Stomach (tissue), 9 donors: ENCODE data around the gene MMP10. TPM values are rescaled to one million over a fixed set of nuclear protein-coding genes. Genes with fewer than 3 reads are reported as not detected.

Experiments used
- DNase-seq, 2 donors: peaks; one replicate each; pipeline versions ENCODE4 v3.0.0 to v3.0.0-alpha.2; 2013 to 2019
- H3K27ac ChIP-seq, 5 donors: fragments of 200-600 bp in 4 of 5; sonication (generic) in 4 of 5; one replicate each; pipeline ENCODE4 v1.5.1; 2013 to 2019; ENCODE audit warnings: mild to moderate bottlenecking in 1 of 5, moderate library complexity in 1 of 5
- H3K27me3 ChIP-seq, 3 donors: fragments of 200-600 bp; sonication (generic); one replicate each; pipeline ENCODE4 v1.5.1; 2017 to 2019; ENCODE audit warnings: mixed run types in 1 of 3
- H3K36me3 ChIP-seq, 4 donors: fragments of 200-600 bp; sonication (generic); 1 replicate in 3 of 4; 2 replicates in 1 of 4; pipeline ENCODE4 v1.5.1; 2016 to 2019
- H3K4me1 ChIP-seq, 4 donors: fragments of 200-600 bp; sonication (generic); one replicate each; pipeline ENCODE4 v1.5.1; 2016 to 2019
- H3K4me3 ChIP-seq, 4 donors: fragments of 200-600 bp; sonication (generic) in 3 of 4; one replicate each; pipeline ENCODE4 v1.5.1; 2016 to 2019; ENCODE audit warnings: mild to moderate bottlenecking in 1 of 4
- H3K9me3 ChIP-seq, 4 donors: fragments of 200-600 bp; sonication (generic); one replicate each; pipeline ENCODE4 v1.5.1; 2016 to 2019
- CTCF ChIP-seq, 7 experiments: fragments of 450-650 bp in 4 of 7; fragments of 200-600 bp in 3 of 7; sonication (generic) in 3 of 7; IDR thresholded peaks; one replicate each; pipeline ENCODE4 v1.5.1; 2016 to 2019; ENCODE audit warnings: antibody characterized with exemption in 7 of 7, control low read depth in 2 of 7, mild to moderate bottlenecking in 1 of 7
- EP300 ChIP-seq: sonication (generic); formaldehyde crosslinking; IDR thresholded peaks from one replicate; pipeline ENCODE4 v1.6.1; 2017; ENCODE audit warnings: antibody characterized with exemption
- POLR2A ChIP-seq, 4 donors: fragments of 450-650 bp; IDR thresholded peaks; one replicate each; pipeline ENCODE4 v1.6.1; 2016; ENCODE audit warnings: antibody characterized with exemption in 4 of 4, control low read depth in 2 of 4, mild to moderate bottlenecking in 1 of 4, moderate library complexity in 1 of 4
- POLR2AphosphoS5 ChIP-seq, 3 donors: sonication (generic); formaldehyde crosslinking; IDR thresholded peaks; one replicate each; pipeline ENCODE4 v1.6.1; 2016; ENCODE audit warnings: antibody characterized with exemption in 3 of 3
- WGBS, 5 donors: extraction: QIAGEN DNeasy Blood & Tissue Kit in 3 of 5; methylation state at CpG; one replicate each; pipeline versions ENCODE4 v1.1.5 to v1.1.7; 2013 to 2018; 5-methylcytosine and 5-hydroxymethylcytosine counted together
- intact Hi-C: fragments of 100-400 bp; cut with DNase I; formaldehyde crosslinking; loops from one replicate; pipeline ENCODE4 v1.15.1; 2023; ENCODE audit warnings: low total_unique reads
- polyA plus RNA-seq, 3 donors: library from polyadenylated mRNA; stranded (reverse); fragments of 200-250 nt; gene quantifications; one replicate each; pipeline ENCODE4 v1.2.3, GENCODE V29; 2013
- total RNA-seq, 5 donors: library from RNA; depleted of rRNA; stranded (reverse); fragments of >200 nt; gene quantifications; one replicate each; pipeline versions ENCODE4 v1.1.0 to v1.2.3, GENCODE V29; 2014 to 2016
- donor health status: healthy with polysubstance abuse.
- donor health status: Bipolar disorder and iron deficiency.
- donor health status: healthy.

The MMP10 gene
- total and polyA plus RNA-seq, 8 donors, result 0.10 to 8.8 (median 0.92) TPM; not detected in 3

DNA sequence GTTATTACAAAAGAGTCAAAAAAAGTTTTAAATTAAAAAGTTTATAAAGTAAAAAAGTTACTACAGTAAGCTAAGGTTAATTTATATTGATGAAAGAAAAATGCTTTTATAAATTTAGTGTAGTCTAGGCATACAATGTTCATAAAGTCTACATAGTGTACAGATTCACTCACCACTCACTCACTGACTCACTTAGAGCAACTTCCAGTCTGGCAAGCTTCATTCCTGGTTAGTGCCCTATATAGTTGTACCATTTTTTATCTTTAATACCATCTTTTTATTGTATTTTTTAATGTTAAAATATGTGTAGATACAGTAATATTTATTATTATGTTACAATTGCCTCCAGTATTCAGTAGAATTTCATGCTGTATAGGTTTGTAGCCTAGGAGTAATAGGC, 2.6 kb upstream of the MMP10 start:
- intact Hi-C loops, result no loop called here
- H3K4me1 ChIP-seq, result peaks cover 0 to 9% (median 4%) of the 10 kb centered on the region in 4 donors
- no peaks in the 10 kb centered on the region for H3K27me3 ChIP-seq

DNA sequence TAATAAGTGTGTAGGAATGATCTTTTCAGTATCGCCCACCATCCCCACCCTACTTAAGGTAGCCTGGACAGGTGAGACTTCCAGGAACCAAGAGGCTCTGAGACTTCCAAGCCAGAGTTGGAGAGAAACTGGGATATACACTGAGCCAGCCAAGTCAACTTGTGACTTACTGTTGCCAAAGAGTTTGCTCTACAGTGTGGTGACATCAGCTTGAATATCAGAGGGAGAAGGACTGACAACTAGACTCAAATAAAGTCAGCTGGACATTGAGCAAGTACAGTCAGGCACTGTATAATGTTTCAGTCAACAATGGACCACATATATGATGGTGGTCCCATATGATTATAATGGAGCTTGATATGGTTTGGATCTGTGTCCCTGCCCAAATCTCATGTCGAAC, 1.2 kb upstream of the MMP10 start:
- TF ChIP-seq CTCF (IDR thresholded peaks at IDR 0.05) (no peak), EP300 (no peak), POLR2A (IDR thresholded peaks at IDR 0.05) (no peak), POLR2AphosphoS5 (IDR thresholded peaks at IDR 0.05) (no peak)
- intact Hi-C loops, result no loop called here
- 90 to 98% (median 95%) methylated on average over 2 of the region's 2 CpGs for WGBS, 5 donors
- H3K4me3 ChIP-seq, result no peak overlapping the region
- H3K9me3 ChIP-seq, result no peaks in the 10 kb centered on the region
- H3K27me3 ChIP-seq, result no peaks in the 10 kb centered on the region
- H3K27ac ChIP-seq, result no peak overlapping the region
- no peaks in the 10 kb centered on the region for H3K36me3 ChIP-seq
- H3K4me1 ChIP-seq, result peaks cover 0 to 9% (median 4%) of the 10 kb centered on the region in 4 donors
- DNase-seq, result no peak

More for the DNA sequence above, 2.6 kb upstream of the MMP10 start:
- no peaks in the 10 kb centered on the region for H3K9me3 ChIP-seq
- no peak for DNase-seq
- TF ChIP-seq POLR2A (IDR thresholded peaks at IDR 0.05) (no peak), POLR2AphosphoS5 (IDR thresholded peaks at IDR 0.05) (no peak), EP300 (no peak), CTCF (IDR thresholded peaks at IDR 0.05) (no peak)
- H3K4me3 ChIP-seq, result no peak overlapping the region
- H3K36me3 ChIP-seq, result no peaks in the 10 kb centered on the region
- H3K27ac ChIP-seq, result no peak overlapping the region

DNA sequence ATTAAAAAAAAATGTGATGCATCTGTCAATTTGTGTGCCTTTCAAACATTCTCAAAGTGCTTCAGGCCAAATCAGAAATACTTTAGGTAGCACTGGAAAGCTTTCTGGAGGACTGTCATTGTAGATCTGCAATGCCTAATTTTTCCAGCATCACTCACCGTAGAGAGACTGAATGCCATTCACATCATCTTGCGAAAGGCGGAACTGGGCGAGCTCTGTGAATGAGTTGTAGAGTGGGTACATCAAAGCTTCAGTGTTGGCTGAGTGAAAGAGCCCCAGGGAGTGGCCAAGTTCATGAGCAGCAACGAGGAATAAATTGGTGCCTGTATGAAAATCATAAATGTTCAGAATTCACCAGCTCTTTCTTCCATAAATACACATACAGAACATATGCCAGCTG, 4.0 kb downstream of the MMP10 start:
- H3K27me3 ChIP-seq, result no peaks in the 10 kb centered on the region
- no peaks in the 10 kb centered on the region for H3K9me3 ChIP-seq
- H3K4me3 ChIP-seq, result no peak overlapping the region
- WGBS, 5 donors, result 81 to 89% (median 86%) methylated on average over 5 of the region's 5 CpGs
- H3K36me3 ChIP-seq, result no peaks in the 10 kb centered on the region
- H3K4me1 ChIP-seq, result peaks cover 0 to 9% (median 4%) of the 10 kb centered on the region in 4 donors
- TF ChIP-seq POLR2A (IDR thresholded peaks at IDR 0.05) (no peak), CTCF (IDR thresholded peaks at IDR 0.05) (no peak), EP300 (no peak), POLR2AphosphoS5 (IDR thresholded peaks at IDR 0.05) (no peak)
- intact Hi-C loops, result no loop called here
- H3K27ac ChIP-seq, result no peak overlapping the region
- no peak for DNase-seq

DNA sequence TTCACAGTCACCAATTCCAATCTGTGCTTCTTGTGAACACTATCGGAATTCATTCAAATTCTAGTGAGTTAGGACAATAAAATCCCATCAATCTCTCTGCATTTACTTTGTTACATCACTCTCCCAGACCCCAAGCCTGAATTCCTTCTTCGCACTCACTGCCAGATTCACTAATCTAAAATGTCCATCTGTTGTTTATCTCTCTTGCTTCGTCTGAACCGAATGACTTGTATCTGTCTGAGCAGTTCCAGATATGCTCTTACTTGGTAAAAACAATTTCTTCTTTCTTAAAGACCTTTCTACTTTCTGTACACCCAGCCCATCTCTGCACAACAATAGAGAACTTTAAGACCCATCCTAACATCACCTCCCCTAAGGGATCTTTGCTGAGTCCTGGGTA, 7.0 kb downstream of the MMP10 start:
- H3K4me3 ChIP-seq, result no peak overlapping the region
- H3K9me3 ChIP-seq, result no peaks in the 10 kb centered on the region
- 62 to 74% (median 70%) methylated on average over 4 of the region's 4 CpGs for WGBS, 5 donors
- no peak overlapping the region for H3K27ac ChIP-seq
- intact Hi-C loops, result no loop called here
- DNase-seq, result no peak
- no peaks in the 10 kb centered on the region for H3K4me1 ChIP-seq
- no peaks in the 10 kb centered on the region for H3K36me3 ChIP-seq
- TF ChIP-seq POLR2AphosphoS5 (IDR thresholded peaks at IDR 0.05), result no peak
- TF ChIP-seq EP300, result no peak
- TF ChIP-seq CTCF (IDR thresholded peaks at IDR 0.05), result no peak
- TF ChIP-seq POLR2A (IDR thresholded peaks at IDR 0.05), result no peak
- no peaks in the 10 kb centered on the region for H3K27me3 ChIP-seq
